Ascending aorta (tissue), 2 donors: Measurements from ENCODE around the gene BMP8B. TPM values are rescaled to one million over a fixed set of nuclear protein-coding genes. Genes with fewer than 3 reads are reported as not detected.

Source experiments
- DNase-seq, 2 donors: peaks; one replicate each; pipeline ENCODE4 v3.0.0-alpha.2; 2019; ENCODE audit warnings: low spot score in 2 of 2
- H3K27ac ChIP-seq, 2 donors: fragments of 200-600 bp; sonication (generic); one replicate each; pipeline ENCODE4 v1.5.1; 2016 to 2017; ENCODE audit warnings: mild to moderate bottlenecking in 1 of 2
- H3K27me3 ChIP-seq: fragments of 200-600 bp; sonication (generic); one replicate; pipeline ENCODE4 v1.5.1; 2017
- H3K36me3 ChIP-seq, 2 donors: fragments of 200-600 bp; sonication (generic); one replicate each; pipeline ENCODE4 v1.5.1; 2016
- H3K4me1 ChIP-seq, 2 donors: fragments of 200-600 bp; sonication (generic); one replicate each; pipeline ENCODE4 v1.5.1; 2016 to 2017; ENCODE audit warnings: mild to moderate bottlenecking in 1 of 2
- H3K4me3 ChIP-seq, 2 donors: fragments of 200-600 bp; sonication (generic); one replicate each; pipeline ENCODE4 v1.5.1; 2016 to 2017; ENCODE audit warnings: mild to moderate bottlenecking in 1 of 2
- H3K9me3 ChIP-seq, 2 donors: fragments of 200-600 bp; sonication (generic); one replicate each; pipeline ENCODE4 v1.5.1; 2016
- CTCF ChIP-seq, 3 experiments: fragments of 200-600 bp in 2 of 3; fragments of 450-650 bp in 1 of 3; sonication (generic) in 2 of 3; IDR thresholded peaks; one replicate each; pipeline ENCODE4 v1.5.1; 2016 to 2019; ENCODE audit warnings: antibody characterized with exemption in 3 of 3, mild to moderate bottlenecking in 1 of 3, moderate library complexity in 1 of 3
- intact Hi-C: fragments of 100-400 bp; cut with DNase I; formaldehyde crosslinking; loops from one replicate; pipeline ENCODE4 v1.15.1; 2023
- total RNA-seq: library from RNA; depleted of rRNA; stranded (reverse); fragments of >200 nt; gene quantifications from one replicate; pipeline ENCODE4 v1.1.0, GENCODE V29; 2016

Gene BMP8B
- total RNA-seq, 1 donor from 2014 or later: not detected

- no peak for DNase-seq
- no peak for TF ChIP-seq CTCF (IDR thresholded peaks at IDR 0.05)
- intact Hi-C loops: no loop called here
- H3K27me3 ChIP-seq: no peaks in the 10 kb centered on the region
- no peak overlapping the region for H3K4me3 ChIP-seq
- H3K4me1 ChIP-seq: no peaks in the 10 kb centered on the region
- H3K27ac ChIP-seq: no peak overlapping the region
- no peaks in the 10 kb centered on the region for H3K9me3 ChIP-seq
- H3K36me3 ChIP-seq: no peaks in the 10 kb centered on the region
These were observed 77.3 kb downstream of the BMP8B start for GRCh38 chr1:39711104-39711965.

GRCh38 chr1:39707506-39707905 lies 81.2 kb downstream of the BMP8B start:
- no peak overlapping the region for H3K4me3 ChIP-seq
- TF ChIP-seq CTCF (IDR thresholded peaks at IDR 0.05): no peak
- no peak overlapping the region for H3K27ac ChIP-seq
- no peak for DNase-seq
- H3K4me1 ChIP-seq: no peaks in the 10 kb centered on the region
- H3K36me3 ChIP-seq: no peaks in the 10 kb centered on the region
- intact Hi-C loops: no loop called here
- no peaks in the 10 kb centered on the region for H3K9me3 ChIP-seq
- H3K27me3 ChIP-seq: no peaks in the 10 kb centered on the region

Other genes starting within 250 kb of the BMP8B start
- 175 TPM for gene PABPC4, start 212.1 kb downstream of the BMP8B start, total RNA-seq
- 34.0 TPM for gene HEYL, start 149.2 kb downstream of the BMP8B start, total RNA-seq
- gene NT5C1A, start 116.8 kb downstream of the BMP8B start, total RNA-seq: not detected
- not detected for gene HPCAL4, start 97.4 kb downstream of the BMP8B start, total RNA-seq
- gene PPIE, start 50.0 kb downstream of the BMP8B start, total RNA-seq: 58.3 TPM
- gene OXCT2, start 17.5 kb downstream of the BMP8B start, total RNA-seq: not detected
- gene TRIT1, start 94.6 kb upstream of the BMP8B start, total RNA-seq: 12.2 TPM
- 22.1 TPM for gene MYCL, start 113.1 kb upstream of the BMP8B start, total RNA-seq
- gene MFSD2A, start 166.3 kb upstream of the BMP8B start, total RNA-seq: 0.32 TPM